PC-9 (cell line): ENCODE results near the gene ITGA2. TPM values are rescaled to one million over a fixed set of nuclear protein-coding genes. Genes with fewer than 3 reads are reported as not detected.

ENCODE experiments used
- BruUV-seq: library from RNA; stranded (reverse); fragments of 400-500 nt; replicated peaks from 2 replicates; lab custom pipeline; 2021; lab: Mats Ljungman, UMichigan
- CTCF ChIA-PET: fragments of 300-600 bp; sonication (Branson Sonifier 250); formaldehyde crosslinking; loops from one replicate; lab custom pipeline; 2022; ENCODE audit warnings: antibody characterized with exemption; lab: Charles Lee
- POLR2A ChIA-PET: fragments of 300-600 bp; sonication (Branson Sonifier 250); formaldehyde crosslinking; loops from one replicate; lab custom pipeline; 2022; ENCODE audit warnings: antibody characterized with exemption; ENCODE audit not compliant: unreplicated experiment; lab: Charles Lee
- DNase-seq, 2 experiments: peaks; one replicate each; pipeline versions ENCODE4 v3.0.0 to v3.0.0-alpha.2; 2015 to 2022; ENCODE audit warnings: mixed read lengths in 1 of 2
- H2AFZ ChIP-seq: fragments of 200-600 bp; sonication (generic); 2 replicates; pipeline ENCODE4 v1.8.1; 2017; ENCODE audit warnings: antibody characterized with exemption
- H3F3A ChIP-seq: fragments of 200-600 bp; sonication (generic); 2 replicates; pipeline ENCODE4 v1.8.1; 2017; ENCODE audit warnings: antibody characterized with exemption, mild to moderate bottlenecking, low read depth; ENCODE audit not compliant: insufficient read depth
- H3K27ac ChIP-seq: fragments of 200-600 bp; sonication (generic); 2 replicates; pipeline ENCODE4 v1.6.1; 2016; ENCODE audit warnings: mixed run types
- H3K27me3 ChIP-seq: fragments of 200-600 bp; sonication (generic); 2 replicates; pipeline ENCODE4 v1.6.1; 2016; ENCODE audit warnings: low read depth, mixed run types; ENCODE audit not compliant: insufficient read depth
- H3K36me3 ChIP-seq: fragments of 200-600 bp; sonication (generic); 2 replicates; pipeline ENCODE4 v1.6.1; 2016; ENCODE audit warnings: low read depth, mixed run types
- H3K4me1 ChIP-seq: fragments of 200-600 bp; sonication (generic); replicated peaks from 2 replicates; pipeline ENCODE4 v1.6.1; 2016; ENCODE audit warnings: mixed run types; ENCODE audit not compliant: insufficient read depth
- H3K4me2 ChIP-seq: fragments of 200-600 bp; sonication (generic); 2 replicates; pipeline ENCODE4 v1.6.1; 2017; ENCODE audit warnings: mixed run types
- H3K4me3 ChIP-seq: fragments of 200-600 bp; sonication (generic); 2 replicates; pipeline ENCODE4 v1.6.1; 2016; ENCODE audit warnings: mixed run types
- H3K79me2 ChIP-seq: fragments of 200-600 bp; sonication (generic); 2 replicates; pipeline ENCODE4 v1.6.1; 2017; ENCODE audit warnings: low read depth, mixed run types
- H3K9me2 ChIP-seq: fragments of 200-600 bp; sonication (generic); 2 replicates; pipeline ENCODE4 v1.8.1; 2017; ENCODE audit warnings: mild to moderate bottlenecking; ENCODE audit not compliant: insufficient read depth
- H3K9me3 ChIP-seq: fragments of 200-600 bp; sonication (generic); 2 replicates; pipeline ENCODE4 v1.8.1; 2016; ENCODE audit warnings: low read depth; ENCODE audit not compliant: insufficient read depth
- H4K20me1 ChIP-seq: fragments of 200-600 bp; sonication (generic); 2 replicates; pipeline ENCODE4 v1.8.1; 2017; ENCODE audit not compliant: insufficient read depth
- EZH2 ChIP-seq: fragments of 200-600 bp; sonication (generic); IDR thresholded peaks from 2 replicates; pipeline ENCODE4 v1.8.0; 2017; ENCODE audit warnings: antibody characterized with exemption, low read depth
- intact Hi-C: fragments of 100-400 bp; cut with micrococcal nuclease; formaldehyde crosslinking; loops from one replicate; pipeline ENCODE4 v1.10.0; 2022; ENCODE audit not compliant: unreplicated experiment
- total RNA-seq: library from RNA; stranded (reverse); gene quantifications from 2 replicates; pipeline ENCODE4 v1.2.3, GENCODE V29; 2021
- TF ChIP-seq, protein P1 (sequence below): fragments of 200-600 bp; sonication (generic); conservative IDR thresholded peaks from 2 replicates; pipeline ENCODE4 v1.6.1; 2017; ENCODE audit warnings: mixed run types, antibody characterized with exemption, mild to moderate bottlenecking, moderate library complexity

Gene ITGA2
- total RNA-seq, 1 experiment from 2014 or later, result 35.8 TPM

DNA sequence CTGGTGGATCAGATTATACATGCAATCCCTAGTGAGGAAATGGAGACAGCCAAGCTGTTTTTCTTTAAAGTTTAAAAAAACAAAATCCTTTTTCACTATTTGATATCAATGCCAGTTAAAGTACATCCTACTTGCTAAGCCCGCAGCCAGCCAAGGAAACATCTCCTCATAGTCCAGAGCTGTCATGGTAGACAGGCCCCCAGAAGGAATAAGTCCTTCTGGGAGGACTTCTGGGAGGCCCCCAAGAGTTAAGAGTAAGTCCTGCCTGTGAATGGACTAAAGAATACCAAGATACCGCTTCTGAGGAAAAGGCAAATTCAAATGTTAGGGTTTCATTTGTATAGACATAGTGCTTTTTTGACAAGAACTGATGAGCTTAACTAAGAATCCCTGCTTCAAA, 82.1 kb downstream of the ITGA2 start:
- Histone ChIP-seq H4K20me1 (no peaks in the 10 kb centered on the region; the same call in 1 of the 2 replicates), H3K27ac (no peak overlapping the region), H3K4me1 (no peaks in the 10 kb centered on the region), H3K9me3 (no peaks in the 10 kb centered on the region), H3K27me3 (no peaks in the 10 kb centered on the region), H3K9me2 (no peaks in the 10 kb centered on the region), H3K36me3 (peaks cover 59% of the 10 kb centered on the region), H3K4me2 (no peak overlapping the region), H3K4me3 (no peak overlapping the region), H3F3A (peaks cover 3% of the 10 kb centered on the region), H2AFZ (no peak overlapping the region), H3K79me2 (no peaks in the 10 kb centered on the region)
- CTCF ChIA-PET, result interaction anchor here (1.2 kb wide), 1 partner anchor 123 kb away, joined by 3 read pairs; no protein-coding TSS in a partner anchor
- no TSS peak for BruUV-seq
- intact Hi-C loops, result no loop called here
- POLR2A ChIA-PET, result no interaction called here
- no peak for DNase-seq
- TF ChIP-seq, protein P1, sequence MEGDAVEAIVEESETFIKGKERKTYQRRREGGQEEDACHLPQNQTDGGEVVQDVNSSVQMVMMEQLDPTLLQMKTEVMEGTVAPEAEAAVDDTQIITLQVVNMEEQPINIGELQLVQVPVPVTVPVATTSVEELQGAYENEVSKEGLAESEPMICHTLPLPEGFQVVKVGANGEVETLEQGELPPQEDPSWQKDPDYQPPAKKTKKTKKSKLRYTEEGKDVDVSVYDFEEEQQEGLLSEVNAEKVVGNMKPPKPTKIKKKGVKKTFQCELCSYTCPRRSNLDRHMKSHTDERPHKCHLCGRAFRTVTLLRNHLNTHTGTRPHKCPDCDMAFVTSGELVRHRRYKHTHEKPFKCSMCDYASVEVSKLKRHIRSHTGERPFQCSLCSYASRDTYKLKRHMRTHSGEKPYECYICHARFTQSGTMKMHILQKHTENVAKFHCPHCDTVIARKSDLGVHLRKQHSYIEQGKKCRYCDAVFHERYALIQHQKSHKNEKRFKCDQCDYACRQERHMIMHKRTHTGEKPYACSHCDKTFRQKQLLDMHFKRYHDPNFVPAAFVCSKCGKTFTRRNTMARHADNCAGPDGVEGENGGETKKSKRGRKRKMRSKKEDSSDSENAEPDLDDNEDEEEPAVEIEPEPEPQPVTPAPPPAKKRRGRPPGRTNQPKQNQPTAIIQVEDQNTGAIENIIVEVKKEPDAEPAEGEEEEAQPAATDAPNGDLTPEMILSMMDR, result no peak
- no peak for TF ChIP-seq EZH2

GRCh38 chr5:53071738-53072137, 82.6 kb downstream of the ITGA2 start:
- Histone ChIP-seq H3K9me3 (no peaks in the 10 kb centered on the region), H3K4me3 (no peak overlapping the region), H3K79me2 (no peaks in the 10 kb centered on the region), H3K4me2 (no peak overlapping the region), H3K4me1 (no peaks in the 10 kb centered on the region), H4K20me1 (no peaks in the 10 kb centered on the region; the same call in 1 of the 2 replicates), H3K9me2 (no peaks in the 10 kb centered on the region), H3K27ac (no peak overlapping the region), H2AFZ (no peak overlapping the region), H3F3A (peaks cover 6% of the 10 kb centered on the region), H3K36me3 (peaks cover 59% of the 10 kb centered on the region), H3K27me3 (no peaks in the 10 kb centered on the region)
- CTCF ChIA-PET, result interaction anchor here (1.2 kb wide), 1 partner anchor 124 kb away, joined by 3 read pairs; no protein-coding TSS in a partner anchor
- no TSS peak for BruUV-seq
- no peak for DNase-seq
- TF ChIP-seq, protein P1, result no peak
- no peak for TF ChIP-seq EZH2
- intact Hi-C loops, result no loop called here
- POLR2A ChIA-PET, result no interaction called here

- no peak for DNase-seq
- Histone ChIP-seq H3K36me3 (peaks cover 48% of the 10 kb centered on the region), H3F3A (peaks cover 8% of the 10 kb centered on the region), H3K9me2 (no peaks in the 10 kb centered on the region), H3K4me1 (no peaks in the 10 kb centered on the region), H3K27ac (no peak overlapping the region), H4K20me1 (no peaks in the 10 kb centered on the region; the same call in 1 of the 2 replicates), H2AFZ (no peak overlapping the region), H3K9me3 (no peaks in the 10 kb centered on the region), H3K79me2 (no peaks in the 10 kb centered on the region), H3K4me2 (no peak overlapping the region), H3K4me3 (no peak overlapping the region), H3K27me3 (no peaks in the 10 kb centered on the region)
- no peak for TF ChIP-seq EZH2
- TF ChIP-seq, protein P1, result no peak
- POLR2A ChIA-PET, result interaction anchor here (0.5 to 0.6 kb wide), 2 partner anchors 19 to 31 kb away, joined by 7 to 8 read pairs; no protein-coding TSS in a partner anchor
- BruUV-seq, result no TSS peak
- CTCF ChIA-PET, result no interaction called here
- intact Hi-C loops, result no loop called here
These were observed 84.2 kb downstream of the ITGA2 start for GRCh38 chr5:53073348-53073747.
